HCT116 (cell line): Measurements from ENCODE around the gene DR1.

Experiments used
- CEBPB ChIP-seq: IDR thresholded peaks from 2 replicates; pipeline ENCODE4 v1.6.1; 2012; ENCODE audit warnings: low read depth
- EZH2 ChIP-seq: fragments of 200-600 bp; sonication (generic); IDR thresholded peaks from 2 replicates; pipeline ENCODE4 v1.6.1; 2017; ENCODE audit warnings: antibody characterized with exemption, mixed run types
- EZH2phosphoT487 ChIP-seq: fragments of 200-600 bp; IDR thresholded peaks from 2 replicates; pipeline ENCODE4 v1.6.1; 2018; ENCODE audit warnings: antibody characterized with exemption, borderline replicate concordance
- POLR2A ChIP-seq: IDR thresholded peaks from 2 replicates; pipeline ENCODE4 v1.7.0; 2011; ENCODE audit warnings: borderline replicate concordance; ENCODE audit not compliant: insufficient read depth, insufficient read length; ENCODE audit errors: extremely low read depth
- POLR2AphosphoS5 ChIP-seq: IDR thresholded peaks from 2 replicates; pipeline ENCODE4 v1.6.1; 2011; ENCODE audit warnings: mild to moderate bottlenecking, low read depth, low read length, moderate library complexity
- RAD21 ChIP-seq: IDR thresholded peaks from 2 replicates; pipeline ENCODE4 v1.6.1; 2012; ENCODE audit warnings: low read depth, mild to moderate bottlenecking
- SIN3A ChIP-seq: IDR thresholded peaks from 2 replicates; pipeline ENCODE4 v1.6.1; 2012; ENCODE audit warnings: low read depth
- SRF ChIP-seq: IDR thresholded peaks from 2 replicates; pipeline ENCODE4 v1.6.1; 2012; ENCODE audit warnings: low read depth
- TCF7L2 ChIP-seq: IDR thresholded peaks from 2 replicates; pipeline ENCODE4 v1.7.0; 2011; ENCODE audit warnings: borderline replicate concordance, inconsistent platforms; ENCODE audit not compliant: insufficient read depth, insufficient read length; ENCODE audit errors: extremely low read depth
- YY1 ChIP-seq: IDR thresholded peaks from 2 replicates; pipeline ENCODE4 v1.6.1; 2011; ENCODE audit warnings: low read length, low read depth, moderate library complexity, mild to moderate bottlenecking; ENCODE audit not compliant: insufficient replicate concordance; ENCODE audit errors: extremely low read depth
- ZBTB33 ChIP-seq: IDR thresholded peaks from 2 replicates; pipeline ENCODE4 v1.6.1; 2011; ENCODE audit warnings: mild to moderate bottlenecking, low read length, moderate library complexity; ENCODE audit not compliant: insufficient replicate concordance; ENCODE audit errors: extremely low read depth
- ZNF274 ChIP-seq: fragments of 200-500 bp; sonication (Bioruptor generic); IDR thresholded peaks from 2 replicates; pipeline ENCODE4 v1.6.1; 2014; ENCODE audit warnings: mild to moderate bottlenecking, low read depth, low read length, inconsistent platforms
- TF ChIP-seq, protein P1 (sequence below), 3 experiments: fragments of 200-600 bp in 1 of 3; sonication (generic) in 1 of 3; IDR thresholded peaks in 2 of 3; conservative IDR thresholded peaks in 1 of 3; 2 replicates each; pipeline ENCODE4 v1.5.1; 2012 to 2017; ENCODE audit warnings: low read depth in 2 of 3, low read length in 2 of 3, antibody characterized with exemption in 1 of 3, borderline replicate concordance in 1 of 3, control low read depth in 1 of 3, mild to moderate bottlenecking in 1 of 3, mixed read lengths in 1 of 3, mixed run types in 1 of 3, moderate library complexity in 1 of 3; ENCODE audit not compliant: insufficient read depth in 1 of 3
- TF ChIP-seq, protein P2 (sequence below): IDR thresholded peaks from 2 replicates; pipeline ENCODE4 v1.6.1; 2012; ENCODE audit warnings: low read depth

- TF ChIP-seq SRF = no peak
- no peak for TF ChIP-seq POLR2AphosphoS5
- TF ChIP-seq POLR2A = no peak
- TF ChIP-seq ZNF274 = no peak
- TF ChIP-seq, protein P1, sequence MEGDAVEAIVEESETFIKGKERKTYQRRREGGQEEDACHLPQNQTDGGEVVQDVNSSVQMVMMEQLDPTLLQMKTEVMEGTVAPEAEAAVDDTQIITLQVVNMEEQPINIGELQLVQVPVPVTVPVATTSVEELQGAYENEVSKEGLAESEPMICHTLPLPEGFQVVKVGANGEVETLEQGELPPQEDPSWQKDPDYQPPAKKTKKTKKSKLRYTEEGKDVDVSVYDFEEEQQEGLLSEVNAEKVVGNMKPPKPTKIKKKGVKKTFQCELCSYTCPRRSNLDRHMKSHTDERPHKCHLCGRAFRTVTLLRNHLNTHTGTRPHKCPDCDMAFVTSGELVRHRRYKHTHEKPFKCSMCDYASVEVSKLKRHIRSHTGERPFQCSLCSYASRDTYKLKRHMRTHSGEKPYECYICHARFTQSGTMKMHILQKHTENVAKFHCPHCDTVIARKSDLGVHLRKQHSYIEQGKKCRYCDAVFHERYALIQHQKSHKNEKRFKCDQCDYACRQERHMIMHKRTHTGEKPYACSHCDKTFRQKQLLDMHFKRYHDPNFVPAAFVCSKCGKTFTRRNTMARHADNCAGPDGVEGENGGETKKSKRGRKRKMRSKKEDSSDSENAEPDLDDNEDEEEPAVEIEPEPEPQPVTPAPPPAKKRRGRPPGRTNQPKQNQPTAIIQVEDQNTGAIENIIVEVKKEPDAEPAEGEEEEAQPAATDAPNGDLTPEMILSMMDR (IDR thresholded peaks at IDR 0.05 in 2 of 3, conservative IDR thresholded peaks at IDR 0.05 in 1 of 3; ENCODE audit: borderline replicate concordance in 1 of 3, insufficient read depth in 1 of 3, low read depth in 2 of 3, low read length in 2 of 3) = no peak
- TF ChIP-seq EZH2 = no peak
- TF ChIP-seq EZH2phosphoT487 = no peak
- TF ChIP-seq, protein P2, sequence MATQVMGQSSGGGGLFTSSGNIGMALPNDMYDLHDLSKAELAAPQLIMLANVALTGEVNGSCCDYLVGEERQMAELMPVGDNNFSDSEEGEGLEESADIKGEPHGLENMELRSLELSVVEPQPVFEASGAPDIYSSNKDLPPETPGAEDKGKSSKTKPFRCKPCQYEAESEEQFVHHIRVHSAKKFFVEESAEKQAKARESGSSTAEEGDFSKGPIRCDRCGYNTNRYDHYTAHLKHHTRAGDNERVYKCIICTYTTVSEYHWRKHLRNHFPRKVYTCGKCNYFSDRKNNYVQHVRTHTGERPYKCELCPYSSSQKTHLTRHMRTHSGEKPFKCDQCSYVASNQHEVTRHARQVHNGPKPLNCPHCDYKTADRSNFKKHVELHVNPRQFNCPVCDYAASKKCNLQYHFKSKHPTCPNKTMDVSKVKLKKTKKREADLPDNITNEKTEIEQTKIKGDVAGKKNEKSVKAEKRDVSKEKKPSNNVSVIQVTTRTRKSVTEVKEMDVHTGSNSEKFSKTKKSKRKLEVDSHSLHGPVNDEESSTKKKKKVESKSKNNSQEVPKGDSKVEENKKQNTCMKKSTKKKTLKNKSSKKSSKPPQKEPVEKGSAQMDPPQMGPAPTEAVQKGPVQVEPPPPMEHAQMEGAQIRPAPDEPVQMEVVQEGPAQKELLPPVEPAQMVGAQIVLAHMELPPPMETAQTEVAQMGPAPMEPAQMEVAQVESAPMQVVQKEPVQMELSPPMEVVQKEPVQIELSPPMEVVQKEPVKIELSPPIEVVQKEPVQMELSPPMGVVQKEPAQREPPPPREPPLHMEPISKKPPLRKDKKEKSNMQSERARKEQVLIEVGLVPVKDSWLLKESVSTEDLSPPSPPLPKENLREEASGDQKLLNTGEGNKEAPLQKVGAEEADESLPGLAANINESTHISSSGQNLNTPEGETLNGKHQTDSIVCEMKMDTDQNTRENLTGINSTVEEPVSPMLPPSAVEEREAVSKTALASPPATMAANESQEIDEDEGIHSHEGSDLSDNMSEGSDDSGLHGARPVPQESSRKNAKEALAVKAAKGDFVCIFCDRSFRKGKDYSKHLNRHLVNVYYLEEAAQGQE = no peak
- TF ChIP-seq CEBPB = no peak
- TF ChIP-seq YY1 = no peak
- no peak for TF ChIP-seq RAD21
- TF ChIP-seq SIN3A = no peak
- no peak for TF ChIP-seq TCF7L2
- no peak for TF ChIP-seq ZBTB33
These were observed 9.0 kb downstream of the DR1 start for GRCh38 chr1:93354749-93355148.
